WTC11 (cell line): ENCODE results near the gene COMMD7. TPM values are rescaled to one million over a fixed set of nuclear protein-coding genes. Genes with fewer than 3 reads are reported as not detected.
"Not testable (repeated sequence)": the region's sequence is repeated elsewhere in the genome, so short reads cannot be mapped to it uniquely, and the experiment has no call there.

Experiments
- ATAC-seq: fragments of 200-7000 bp; cut with Tn5 transposase; 2 replicates; pipeline ENCODE4 v1.10.0; 2021; ENCODE audit warnings: mild to moderate bottlenecking, moderate library complexity
- CTCF ChIA-PET: fragments of 300-600 bp; sonication (Branson Sonifier 250); formaldehyde crosslinking; loops from one replicate; lab custom pipeline; 2021; ENCODE audit warnings: antibody characterized with exemption; lab: Charles Lee
- POLR2A ChIA-PET: fragments of 350-600 bp; sonication (Branson Sonifier 250); formaldehyde crosslinking; loops from one replicate; lab custom pipeline; 2021; ENCODE audit warnings: antibody characterized with exemption; lab: Charles Lee
- DNase-seq: peaks from one replicate; pipeline ENCODE4 v3.0.0; 2021; ENCODE audit warnings: low spot score
- H3K27ac Mint-ChIP-seq: 2 replicates; pipeline ENCODE4 v1.8.0; 2021; ENCODE audit warnings: mixed read lengths
- H3K27me3 Mint-ChIP-seq: 2 replicates; pipeline ENCODE4 v1.8.0; 2021; ENCODE audit warnings: low read depth, mild to moderate bottlenecking, moderate library complexity, mixed read lengths
- H3K36me3 Mint-ChIP-seq: 2 replicates; pipeline ENCODE4 v1.8.0; 2021; ENCODE audit warnings: mixed read lengths
- H3K4me1 Mint-ChIP-seq: 2 replicates; pipeline ENCODE4 v1.8.0; 2022; ENCODE audit warnings: mixed read lengths
- H3K4me3 Mint-ChIP-seq: 2 replicates; pipeline ENCODE4 v1.8.0; 2021; ENCODE audit warnings: mild to moderate bottlenecking, moderate library complexity, mixed read lengths
- H3K9me3 Mint-ChIP-seq: 2 replicates; pipeline ENCODE4 v1.8.0; 2021; ENCODE audit warnings: mixed read lengths
- ATF1 ChIP-seq: sonication (generic); formaldehyde crosslinking; IDR thresholded peaks from 2 replicates; pipeline ENCODE4 v1.8.1; 2023; ENCODE audit warnings: mild to moderate bottlenecking, moderate library complexity, missing genetic modification reagents
- CBFB ChIP-seq: sonication (generic); formaldehyde crosslinking; IDR thresholded peaks from 2 replicates; pipeline ENCODE4 v1.8.1; 2022; ENCODE audit warnings: mild to moderate bottlenecking, low read depth, missing genetic modification reagents
- PRDM15 ChIP-seq: sonication (generic); formaldehyde crosslinking; IDR thresholded peaks from 2 replicates; pipeline ENCODE4 v1.8.0; 2022; ENCODE audit warnings: missing genetic modification reagents
- RELA ChIP-seq: sonication (generic); formaldehyde crosslinking; IDR thresholded peaks from 2 replicates; pipeline ENCODE4 v1.8.1; 2022; ENCODE audit warnings: missing genetic modification reagents, mild to moderate bottlenecking, borderline replicate concordance
- SOX15 ChIP-seq: fragments of 250-450 bp; sonication (Bioruptor Pico); IDR thresholded peaks from 2 replicates; pipeline ENCODE4 v1.9.0; 2021; ENCODE audit warnings: mild to moderate bottlenecking
- TEAD4 ChIP-seq: sonication (generic); formaldehyde crosslinking; IDR thresholded peaks from 2 replicates; pipeline ENCODE4 v1.8.0; 2022; ENCODE audit warnings: mild to moderate bottlenecking, missing genetic modification reagents
- TP53 ChIP-seq: sonication (generic); formaldehyde crosslinking; IDR thresholded peaks from 2 replicates; pipeline ENCODE4 v1.8.1; 2023; ENCODE audit warnings: mild to moderate bottlenecking, missing genetic modification reagents
- ZNF121 ChIP-seq: sonication (generic); formaldehyde crosslinking; IDR thresholded peaks from 2 replicates; pipeline ENCODE4 v1.8.0; 2023; ENCODE audit warnings: missing genetic modification reagents
- ZNF219 ChIP-seq: sonication (generic); formaldehyde crosslinking; IDR thresholded peaks from 2 replicates; pipeline ENCODE4 v1.8.0; 2023; ENCODE audit warnings: missing genetic modification reagents, mild to moderate bottlenecking, borderline replicate concordance
- ZNF317 ChIP-seq: sonication (generic); formaldehyde crosslinking; IDR thresholded peaks from 2 replicates; pipeline ENCODE4 v1.8.1; 2023; ENCODE audit warnings: low read depth, mild to moderate bottlenecking, moderate library complexity, missing genetic modification reagents, borderline replicate concordance
- ZNF396 ChIP-seq: fragments of 250-450 bp; sonication (Bioruptor Pico); IDR thresholded peaks from 2 replicates; pipeline ENCODE4 v1.8.0; 2021; ENCODE audit warnings: mild to moderate bottlenecking, moderate library complexity, borderline replicate concordance
- ZNF423 ChIP-seq: fragments of 250-450 bp; sonication (Bioruptor Pico); IDR thresholded peaks from 2 replicates; pipeline ENCODE4 v2.1.2; 2022; ENCODE audit warnings: mild to moderate bottlenecking, moderate library complexity
- total RNA-seq: library from RNA; stranded (reverse); gene quantifications from 3 replicates; pipeline ENCODE4 v1.2.3, GENCODE V29; 2021
- TF ChIP-seq, protein P1 (sequence below): sonication (generic); formaldehyde crosslinking; IDR thresholded peaks from 2 replicates; pipeline ENCODE4 v1.8.0; 2023; ENCODE audit warnings: missing genetic modification reagents
- TF ChIP-seq, protein P2 (sequence below): sonication (generic); formaldehyde crosslinking; IDR thresholded peaks from 2 replicates; pipeline ENCODE4 v1.8.1; 2023; ENCODE audit warnings: mild to moderate bottlenecking, missing genetic modification reagents
- TF ChIP-seq, protein P3 (sequence below): sonication (generic); formaldehyde crosslinking; IDR thresholded peaks from 2 replicates; pipeline ENCODE4 v1.8.1; 2022; ENCODE audit warnings: low read depth, mild to moderate bottlenecking, moderate library complexity, missing genetic modification reagents, borderline replicate concordance

Gene COMMD7
- total RNA-seq, 1 experiment from 2014 or later = 42.3 TPM

DNA sequence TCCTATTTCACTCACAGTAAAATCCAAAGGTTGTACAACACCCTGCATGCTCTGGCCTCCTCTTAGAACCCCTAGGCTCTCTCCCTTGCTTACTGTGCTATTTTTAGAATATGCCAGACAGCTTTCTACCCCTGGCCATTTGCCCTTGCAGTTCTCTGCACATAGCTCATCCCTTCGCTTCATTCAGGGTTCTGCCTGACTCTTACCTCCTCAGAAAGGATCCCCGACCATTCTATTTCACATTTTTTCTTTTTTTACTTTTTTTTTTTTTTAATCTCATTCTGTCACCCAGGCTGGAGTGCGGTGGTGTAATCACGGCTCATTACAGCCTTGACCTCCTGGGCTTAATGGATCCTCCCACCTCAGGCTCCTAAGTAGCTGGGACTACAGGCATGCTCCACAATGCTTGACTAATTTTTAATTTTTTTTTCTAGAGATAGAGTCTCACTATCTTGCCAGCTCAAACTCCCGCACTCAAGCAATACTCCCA lies 33.6 kb downstream of the COMMD7 start:
- DNase-seq (no peak), ATAC-seq (no peak)
- CTCF ChIA-PET = interaction anchor here (1.0 to 5.1 kb wide), 4 partner anchors 35 to 80 kb away, joined by 3 to 27 read pairs (median 10); partner anchors contain the start of gene C20orf203
- H3K4me3 Mint-ChIP-seq = no peak overlapping the region
- H3K36me3 Mint-ChIP-seq = peaks cover 21% of the 10 kb centered on the region
- no peak for TF ChIP-seq ZNF317 (CRISPR knock-in tag)
- no peak for TF ChIP-seq PRDM15
- peak overlapping the region; percentile 82; the same call in 1 of the 2 replicates for H3K27ac Mint-ChIP-seq
- peaks cover 29% of the 10 kb centered on the region for H3K4me1 Mint-ChIP-seq
- H3K9me3 Mint-ChIP-seq = no peaks in the 10 kb centered on the region
- POLR2A ChIA-PET = no interaction called here
- no peaks in the 10 kb centered on the region for H3K27me3 Mint-ChIP-seq

DNA sequence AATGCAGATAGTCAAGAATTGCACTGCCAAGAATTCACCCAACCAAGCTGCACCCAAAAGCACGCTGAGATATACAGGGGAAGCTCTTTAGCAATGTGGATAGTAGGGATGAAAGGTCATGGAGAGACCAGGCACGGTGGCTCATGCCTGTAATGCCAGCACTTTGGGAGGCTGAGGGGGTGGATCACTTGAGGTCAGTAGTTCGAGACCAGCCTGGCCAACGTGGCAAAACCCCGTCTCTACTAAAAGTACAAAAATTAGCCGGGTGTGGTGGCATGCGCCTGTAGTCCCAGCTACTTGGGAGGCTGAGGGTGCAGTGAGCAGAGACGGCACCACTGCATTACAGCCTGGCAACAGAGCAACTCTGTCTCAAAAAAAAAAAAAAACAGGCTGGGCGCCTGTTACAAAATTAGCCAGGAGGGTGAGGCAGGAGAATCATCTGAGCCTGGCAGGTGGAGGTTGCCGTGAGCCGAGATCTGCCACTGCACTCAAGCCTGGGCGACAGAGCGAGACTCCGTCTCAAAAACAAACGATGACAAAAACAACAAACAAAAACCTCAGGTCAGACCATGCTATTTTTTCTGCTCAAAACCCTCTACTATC lies 34.1 kb downstream of the COMMD7 start:
- CTCF ChIA-PET = interaction anchor here (1.0 to 5.1 kb wide), 4 partner anchors 35 to 81 kb away, joined by 3 to 27 read pairs (median 10); partner anchors contain the start of gene C20orf203
- POLR2A ChIA-PET = interaction anchor here (0.6 kb wide), 1 partner anchor 69 kb away, joined by 5 read pairs; no protein-coding TSS in a partner anchor
- H3K9me3 Mint-ChIP-seq, H3K4me3 Mint-ChIP-seq, DNase-seq, H3K27me3 Mint-ChIP-seq, ATAC-seq: not testable (repeated sequence)
- Mint-ChIP-seq H3K36me3 (peaks cover 26% of the 10 kb centered on the region), H3K4me1 (peaks cover 32% of the 10 kb centered on the region), H3K27ac (peak overlapping the region; percentile 82; the same call in 1 of the 2 replicates)

DNA sequence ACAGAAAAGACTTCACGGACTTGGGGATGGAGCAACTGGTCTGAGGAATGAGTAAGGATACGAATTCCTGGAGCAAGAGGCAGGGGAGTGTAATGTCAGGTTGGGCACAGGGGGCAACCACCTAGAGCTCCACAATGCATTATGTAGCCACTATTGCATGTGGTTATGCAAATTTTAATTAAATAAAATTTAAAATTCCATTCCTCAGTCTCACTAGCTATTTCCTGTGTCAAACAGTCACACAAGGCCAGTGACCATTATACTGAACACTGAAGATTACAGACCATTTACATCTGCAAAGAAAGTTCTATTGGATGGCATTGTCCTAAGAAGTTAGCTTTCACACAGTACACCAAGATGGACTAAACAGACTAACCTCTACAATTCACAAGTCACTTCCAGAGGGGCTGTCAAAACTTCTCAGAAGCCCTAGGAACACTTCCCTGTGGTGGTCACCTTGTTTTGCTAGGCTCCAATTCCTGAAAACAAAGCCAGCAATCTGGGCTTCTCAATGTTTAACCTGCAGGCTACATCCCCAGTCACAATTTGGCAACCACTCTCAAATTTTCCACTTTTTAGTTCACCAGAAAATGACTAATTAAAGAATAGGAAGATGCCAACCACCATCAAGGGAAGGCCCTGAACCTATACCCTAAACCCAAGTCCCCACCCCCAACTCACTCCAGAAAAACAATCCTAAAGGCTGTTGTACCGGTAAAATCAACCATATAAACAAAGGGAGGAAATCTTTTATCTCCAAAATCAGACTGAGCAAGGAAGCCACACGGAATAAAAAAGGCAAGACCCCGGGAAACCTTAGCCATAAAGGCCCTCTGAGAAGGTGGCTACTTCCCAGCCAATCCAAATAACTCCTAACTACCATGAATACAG lies 35.3 kb downstream of the COMMD7 start:
- Mint-ChIP-seq H3K27me3 (no peaks in the 10 kb centered on the region), H3K4me1 (peaks cover 43% of the 10 kb centered on the region), H3K9me3 (no peaks in the 10 kb centered on the region), H3K27ac (peak overlapping the region; percentile 90), H3K4me3 (no peak overlapping the region), H3K36me3 (peaks cover 28% of the 10 kb centered on the region)
- TF ChIP-seq ZNF219 (CRISPR knock-in tag) = no peak
- TF ChIP-seq CBFB (CRISPR knock-in tag) = no peak
- no peak for TF ChIP-seq ATF1 (CRISPR knock-in tag)
- TF ChIP-seq, protein P1, sequence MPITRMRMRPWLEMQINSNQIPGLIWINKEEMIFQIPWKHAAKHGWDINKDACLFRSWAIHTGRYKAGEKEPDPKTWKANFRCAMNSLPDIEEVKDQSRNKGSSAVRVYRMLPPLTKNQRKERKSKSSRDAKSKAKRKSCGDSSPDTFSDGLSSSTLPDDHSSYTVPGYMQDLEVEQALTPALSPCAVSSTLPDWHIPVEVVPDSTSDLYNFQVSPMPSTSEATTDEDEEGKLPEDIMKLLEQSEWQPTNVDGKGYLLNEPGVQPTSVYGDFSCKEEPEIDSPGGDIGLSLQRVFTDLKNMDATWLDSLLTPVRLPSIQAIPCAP (CRISPR knock-in tag) = no peak
- no peak for TF ChIP-seq ZNF396 (CRISPR knock-in tag)
- TF ChIP-seq, protein P2, sequence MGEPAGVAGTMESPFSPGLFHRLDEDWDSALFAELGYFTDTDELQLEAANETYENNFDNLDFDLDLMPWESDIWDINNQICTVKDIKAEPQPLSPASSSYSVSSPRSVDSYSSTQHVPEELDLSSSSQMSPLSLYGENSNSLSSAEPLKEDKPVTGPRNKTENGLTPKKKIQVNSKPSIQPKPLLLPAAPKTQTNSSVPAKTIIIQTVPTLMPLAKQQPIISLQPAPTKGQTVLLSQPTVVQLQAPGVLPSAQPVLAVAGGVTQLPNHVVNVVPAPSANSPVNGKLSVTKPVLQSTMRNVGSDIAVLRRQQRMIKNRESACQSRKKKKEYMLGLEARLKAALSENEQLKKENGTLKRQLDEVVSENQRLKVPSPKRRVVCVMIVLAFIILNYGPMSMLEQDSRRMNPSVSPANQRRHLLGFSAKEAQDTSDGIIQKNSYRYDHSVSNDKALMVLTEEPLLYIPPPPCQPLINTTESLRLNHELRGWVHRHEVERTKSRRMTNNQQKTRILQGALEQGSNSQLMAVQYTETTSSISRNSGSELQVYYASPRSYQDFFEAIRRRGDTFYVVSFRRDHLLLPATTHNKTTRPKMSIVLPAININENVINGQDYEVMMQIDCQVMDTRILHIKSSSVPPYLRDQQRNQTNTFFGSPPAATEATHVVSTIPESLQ (CRISPR knock-in tag) = no peak
- TF ChIP-seq, protein P3, sequence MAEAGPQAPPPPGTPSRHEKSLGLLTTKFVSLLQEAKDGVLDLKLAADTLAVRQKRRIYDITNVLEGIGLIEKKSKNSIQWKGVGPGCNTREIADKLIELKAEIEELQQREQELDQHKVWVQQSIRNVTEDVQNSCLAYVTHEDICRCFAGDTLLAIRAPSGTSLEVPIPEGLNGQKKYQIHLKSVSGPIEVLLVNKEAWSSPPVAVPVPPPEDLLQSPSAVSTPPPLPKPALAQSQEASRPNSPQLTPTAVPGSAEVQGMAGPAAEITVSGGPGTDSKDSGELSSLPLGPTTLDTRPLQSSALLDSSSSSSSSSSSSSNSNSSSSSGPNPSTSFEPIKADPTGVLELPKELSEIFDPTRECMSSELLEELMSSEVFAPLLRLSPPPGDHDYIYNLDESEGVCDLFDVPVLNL = no peak
- no peak for TF ChIP-seq RELA (CRISPR knock-in tag)
- no peak for TF ChIP-seq ZNF423
- no peak for TF ChIP-seq TP53 (CRISPR knock-in tag)
- TF ChIP-seq TEAD4 (CRISPR knock-in tag) = no peak
- no peak for TF ChIP-seq ZNF121 (CRISPR knock-in tag)
- TF ChIP-seq SOX15 = no peak
- no peak for DNase-seq
- peak; percentile 49 for ATAC-seq
- ChIA-PET CTCF (interaction anchor here (0.6 to 5.1 kb wide), 5 partner anchors 14 to 82 kb away, joined by 3 to 27 read pairs (median 4); no protein-coding TSS in a partner anchor), POLR2A (no interaction called here)
